Kidney (tissue), 14 donors: ENCODE measurements around the gene CPEB2. TPM values are rescaled to one million over a fixed set of nuclear protein-coding genes. Genes with fewer than 3 reads are reported as not detected.
A peak's percentile ranks its signal among the peaks of the same experiment; 100 is the strongest.

Experiments
- DNase-seq, 5 donors: peaks; one replicate each; pipeline ENCODE4 v3.0.0-alpha.2; 2013 to 2020
- FAIRE-seq: peaks from 2 replicates; lab custom pipeline; 2012; peaks lifted over from hg19 to GRCh38; lab: Jason Lieb, UNC
- H3K27ac ChIP-seq, 2 donors: one replicate each; pipeline ENCODE4 v1.7.0; 2013; ENCODE audit warnings: low read depth in 2 of 2, low read length in 2 of 2, inconsistent platforms in 1 of 2
- H3K27me3 ChIP-seq: one replicate; pipeline ENCODE4 v1.7.1; 2013; ENCODE audit warnings: low read length, inconsistent platforms; ENCODE audit not compliant: control insufficient read depth, insufficient read depth
- H3K36me3 ChIP-seq, 3 donors: one replicate each; pipeline versions ENCODE4 v1.7.0 to v1.7.1; 2013; ENCODE audit warnings: low read length in 3 of 3, control low read depth in 1 of 3, inconsistent platforms in 1 of 3; ENCODE audit not compliant: insufficient read depth in 3 of 3, control insufficient read depth in 2 of 3
- H3K4me1 ChIP-seq, 3 donors: one replicate each; pipeline versions ENCODE4 v1.7.0 to v1.7.1; 2013; ENCODE audit warnings: low read length in 3 of 3, inconsistent platforms in 1 of 3, low read depth in 1 of 3; ENCODE audit not compliant: control insufficient read depth in 2 of 3, insufficient read depth in 2 of 3
- H3K4me3 ChIP-seq, 3 donors: one replicate each; pipeline versions ENCODE4 v1.7.0 to v1.8.1; 2013; ENCODE audit warnings: low read length in 3 of 3, control low read depth in 1 of 3, inconsistent platforms in 1 of 3
- H3K9ac ChIP-seq, 3 donors: one replicate each; pipeline versions ENCODE4 v1.7.0 to v1.7.1; 2013; ENCODE audit warnings: low read length in 3 of 3, control low read depth in 1 of 3, inconsistent platforms in 1 of 3
- H3K9me3 ChIP-seq, 3 donors: one replicate each; pipeline versions ENCODE4 v1.7.0 to v1.7.1; 2013; ENCODE audit warnings: low read length in 3 of 3, control low read depth in 1 of 3, inconsistent platforms in 1 of 3; ENCODE audit not compliant: control insufficient read depth in 2 of 3, insufficient read depth in 1 of 3
- intact Hi-C: fragments of 100-400 bp; cut with DNase I; formaldehyde crosslinking; loops from one replicate; pipeline ENCODE4 v1.11.1; 2022
- polyA plus RNA-seq: library from polyadenylated mRNA; stranded (reverse); fragments of 350-450 nt; fragmentation: Illumina TruSeq; extraction: RNeasy Lipid Tissue Mini Kit (QIAGEN cat#74804); gene quantifications from one replicate; pipeline ENCODE4 v1.2.3, GENCODE V29; 2014; ENCODE audit warnings: low read depth, low replicate concordance; ENCODE audit not compliant: insufficient read depth
- total RNA-seq: library from RNA; stranded (reverse); fragmentation: NEBNext Ultra II Directional; extraction: Animal tissue kit (Norgen Biotek cat#: 25700); gene quantifications from one replicate; pipeline ENCODE4 v1.2.1, GENCODE V29; 2021
- TF ChIP-seq, protein P1 (sequence below): IDR thresholded peaks from 3 replicates; pipeline ENCODE4 v1.5.1; 2012; ENCODE audit warnings: mild to moderate bottlenecking, moderate library complexity, borderline replicate concordance; ENCODE audit not compliant: insufficient read depth; ENCODE audit errors: extremely low read depth
- donor health status: control.
- donor health status: control.
- donor health status: control.
- donor health status: control.
- donor health status: control.
- donor health status: DM: yes; HTN: yes; CAD: no.
- donor health status: Normal renal cell carcinoma (clear cell type).

CPEB2 gene
- total and polyA plus RNA-seq, 2 donors from 2014 or later: 7.9 to 58.0 TPM

DNA sequence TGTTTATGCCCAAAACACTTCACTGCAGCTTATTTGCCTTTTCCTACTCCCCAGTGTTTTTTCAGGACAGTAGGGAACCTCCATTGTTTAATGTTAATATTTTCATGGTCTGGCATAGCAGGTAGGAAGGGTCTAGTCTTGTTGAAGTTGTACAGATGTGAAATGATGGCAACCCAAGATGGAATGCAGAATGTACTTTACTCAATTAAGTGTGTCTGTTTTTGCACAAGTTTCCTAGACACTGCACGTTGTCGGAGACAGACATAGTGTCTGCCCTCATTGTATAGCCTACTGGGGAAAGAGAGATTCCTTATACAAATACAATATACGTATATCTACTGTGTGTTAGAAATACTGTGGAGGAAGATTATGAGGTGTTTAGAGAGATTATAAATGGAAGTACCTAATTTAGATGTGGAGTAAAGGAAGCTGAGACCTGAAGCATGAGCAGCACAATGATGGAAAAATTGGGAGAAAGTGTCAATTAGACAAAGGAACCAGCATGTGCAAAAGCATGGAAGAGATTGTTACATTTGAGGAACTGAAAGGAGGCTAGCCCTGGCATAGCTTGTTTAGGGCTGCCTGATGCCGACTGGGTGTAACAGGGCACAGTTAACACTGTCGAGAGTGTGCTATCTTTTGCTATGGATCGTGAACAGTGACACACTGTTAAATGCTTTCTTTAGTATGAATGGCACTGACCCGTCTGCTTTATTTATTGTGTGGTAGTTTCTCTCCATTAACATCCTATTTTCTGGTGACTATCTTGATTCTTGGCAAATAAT, 18.4 kb downstream of the CPEB2 start:
- intact Hi-C loops: no loop called here

DNA sequence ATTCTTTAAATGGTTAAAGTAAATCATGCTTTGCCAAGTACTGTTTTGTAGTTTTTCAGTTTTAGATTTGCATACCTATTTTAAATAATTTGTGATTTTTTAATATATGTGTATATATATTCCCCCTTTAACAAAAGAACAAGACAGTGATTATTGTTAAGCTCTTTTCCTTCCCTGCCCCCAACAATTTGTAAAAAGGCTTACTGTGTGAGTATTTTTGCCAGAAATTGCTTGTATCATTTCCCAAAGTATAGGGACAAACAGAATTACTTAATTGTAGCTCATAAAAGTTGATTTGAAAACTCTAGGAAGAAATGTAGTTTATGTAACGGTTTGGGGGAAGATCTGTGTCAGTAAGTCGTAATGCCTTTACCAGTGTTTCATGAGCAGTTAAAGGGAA, 19.0 kb downstream of the CPEB2 start:
- H3K4me1 ChIP-seq: peaks cover 0 to 10% (median 10%) of the 10 kb centered on the region in 3 donors
- FAIRE-seq: no peak

More for the DNA sequence above, 18.4 kb downstream of the CPEB2 start:
- FAIRE-seq: no peak
- Histone ChIP-seq H3K27me3 (no peaks in the 10 kb centered on the region), H3K36me3 (peaks cover 0 to 18% (median 4%) of the 10 kb centered on the region in 3 donors), H3K27ac (no peak overlapping the region), H3K4me3 (no peak overlapping the region), H3K9me3 (no peaks in the 10 kb centered on the region), H3K4me1 (peaks cover 0 to 10% (median 10%) of the 10 kb centered on the region in 3 donors), H3K9ac (no peak overlapping the region)
- DNase-seq: peak in 1 of 5 donors; percentile 10
- TF ChIP-seq, protein P1, sequence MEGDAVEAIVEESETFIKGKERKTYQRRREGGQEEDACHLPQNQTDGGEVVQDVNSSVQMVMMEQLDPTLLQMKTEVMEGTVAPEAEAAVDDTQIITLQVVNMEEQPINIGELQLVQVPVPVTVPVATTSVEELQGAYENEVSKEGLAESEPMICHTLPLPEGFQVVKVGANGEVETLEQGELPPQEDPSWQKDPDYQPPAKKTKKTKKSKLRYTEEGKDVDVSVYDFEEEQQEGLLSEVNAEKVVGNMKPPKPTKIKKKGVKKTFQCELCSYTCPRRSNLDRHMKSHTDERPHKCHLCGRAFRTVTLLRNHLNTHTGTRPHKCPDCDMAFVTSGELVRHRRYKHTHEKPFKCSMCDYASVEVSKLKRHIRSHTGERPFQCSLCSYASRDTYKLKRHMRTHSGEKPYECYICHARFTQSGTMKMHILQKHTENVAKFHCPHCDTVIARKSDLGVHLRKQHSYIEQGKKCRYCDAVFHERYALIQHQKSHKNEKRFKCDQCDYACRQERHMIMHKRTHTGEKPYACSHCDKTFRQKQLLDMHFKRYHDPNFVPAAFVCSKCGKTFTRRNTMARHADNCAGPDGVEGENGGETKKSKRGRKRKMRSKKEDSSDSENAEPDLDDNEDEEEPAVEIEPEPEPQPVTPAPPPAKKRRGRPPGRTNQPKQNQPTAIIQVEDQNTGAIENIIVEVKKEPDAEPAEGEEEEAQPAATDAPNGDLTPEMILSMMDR: no peak

DNA sequence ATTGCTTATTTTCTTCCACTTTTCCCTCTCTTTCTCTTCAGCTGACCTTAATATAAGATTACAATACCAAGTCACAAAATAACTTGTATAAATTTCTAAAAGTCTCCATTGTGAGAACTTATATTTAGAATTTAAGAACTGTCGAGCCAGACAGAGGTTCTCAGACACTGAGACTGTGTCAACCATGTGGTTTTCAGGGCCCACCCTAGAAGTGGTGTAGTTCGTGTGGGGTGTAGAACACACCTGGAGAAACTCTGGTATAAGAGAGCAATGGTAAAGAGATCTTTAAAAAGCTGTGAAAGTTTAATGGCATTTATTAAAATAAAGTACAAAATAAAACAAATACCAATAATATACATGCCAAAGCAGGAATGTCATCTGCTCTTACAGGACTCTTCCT, 19.7 kb downstream of the CPEB2 start:
- Histone ChIP-seq H3K27me3 (no peaks in the 10 kb centered on the region), H3K9ac (no peak overlapping the region), H3K9me3 (no peaks in the 10 kb centered on the region), H3K36me3 (peaks cover 0 to 12% (median 4%) of the 10 kb centered on the region in 3 donors), H3K4me1 (peaks cover 0 to 10% (median 10%) of the 10 kb centered on the region in 3 donors), H3K27ac (no peak overlapping the region), H3K4me3 (no peak overlapping the region)
- FAIRE-seq: no peak
- no peak for DNase-seq
- intact Hi-C loops: no loop called here
- TF ChIP-seq, protein P1: no peak

More for the DNA sequence above, 19.0 kb downstream of the CPEB2 start:
- intact Hi-C loops: no loop called here
- H3K9me3 ChIP-seq: no peaks in the 10 kb centered on the region
- no peaks in the 10 kb centered on the region for H3K27me3 ChIP-seq
- no peak for DNase-seq
- H3K36me3 ChIP-seq: peaks cover 0 to 14% (median 4%) of the 10 kb centered on the region in 3 donors
- no peak overlapping the region for H3K27ac ChIP-seq
- TF ChIP-seq, protein P1: no peak
- H3K4me3 ChIP-seq: no peak overlapping the region
- H3K9ac ChIP-seq: no peak overlapping the region
